HG03095 (cell line): ENCODE measurements around the gene TMEM184A.
A peak's percentile ranks its signal among the peaks of the same experiment; 100 is the strongest.

Experiments used
- ATAC-seq: cut with Tn5 transposase; IDR thresholded peaks from one replicate; pipeline ENCODE4 v1.9.1; 2021; ENCODE audit warnings: moderate library complexity; ENCODE audit not compliant: unreplicated experiment

Gene TMEM184A

DNA sequence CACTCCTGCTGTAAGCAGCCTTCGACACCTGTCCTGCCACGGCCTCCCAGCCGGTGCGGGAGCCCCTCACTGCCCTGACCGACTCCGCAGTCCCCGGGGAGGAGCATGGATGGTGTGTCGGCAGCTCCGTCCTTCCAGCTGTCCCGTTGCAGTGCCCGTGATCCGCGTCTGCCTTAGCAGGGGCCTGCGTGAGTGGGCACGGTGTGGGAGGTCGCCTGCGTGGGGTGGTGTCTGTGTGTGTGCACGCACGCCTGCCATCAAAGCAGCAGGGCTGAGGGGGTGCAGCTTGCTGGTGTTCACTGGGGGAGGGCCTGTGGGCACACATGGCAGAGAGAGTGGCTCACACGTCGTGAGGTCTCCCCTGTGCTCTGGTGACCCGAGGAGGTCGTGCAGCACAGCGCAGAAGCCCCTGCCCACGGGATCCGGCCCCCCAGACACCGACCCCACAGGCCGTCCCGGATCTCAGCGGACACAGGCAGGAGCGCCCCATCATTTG is 15.2 kb downstream of the TMEM184A start:
- no peak for ATAC-seq

GRCh38 chr7:1539882-1540775 is 15.9 kb downstream of the TMEM184A start:
- ATAC-seq = no peak

GRCh38 chr7:1539181-1539881 is 16.7 kb downstream of the TMEM184A start:
- ATAC-seq = no peak

DNA sequence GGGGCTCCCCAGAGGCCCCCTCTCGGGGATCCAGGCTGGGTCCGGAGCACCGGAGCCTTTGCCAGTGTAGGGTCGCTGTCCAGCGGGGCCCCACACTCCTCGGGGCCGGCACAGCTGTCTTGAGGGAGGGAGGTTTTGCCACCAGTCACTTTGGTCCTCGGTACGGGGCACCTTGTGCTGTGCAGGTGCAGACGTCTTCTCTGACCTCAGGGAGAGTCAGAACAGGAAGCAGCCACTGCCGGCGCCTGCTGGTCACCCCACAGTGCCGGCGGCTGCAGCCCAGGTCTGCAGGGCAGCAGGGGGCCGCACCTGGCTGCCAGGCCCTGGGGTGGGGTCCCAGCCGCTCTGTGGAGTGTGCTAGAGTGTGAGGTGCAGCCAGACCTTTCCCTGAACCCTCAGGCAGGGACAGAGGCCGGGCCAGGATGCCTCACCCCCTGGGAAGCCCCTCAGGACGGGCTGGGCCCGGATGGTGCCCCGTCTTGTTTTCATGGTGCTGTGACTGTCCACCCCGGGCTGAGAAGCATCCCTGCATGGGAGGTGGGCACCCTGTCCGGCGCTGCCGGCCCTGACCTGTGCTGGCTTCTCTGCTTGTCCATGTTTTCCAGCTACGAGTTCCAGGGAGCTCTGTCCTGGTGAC is 17.3 kb downstream of the TMEM184A start:
- no peak for ATAC-seq

DNA sequence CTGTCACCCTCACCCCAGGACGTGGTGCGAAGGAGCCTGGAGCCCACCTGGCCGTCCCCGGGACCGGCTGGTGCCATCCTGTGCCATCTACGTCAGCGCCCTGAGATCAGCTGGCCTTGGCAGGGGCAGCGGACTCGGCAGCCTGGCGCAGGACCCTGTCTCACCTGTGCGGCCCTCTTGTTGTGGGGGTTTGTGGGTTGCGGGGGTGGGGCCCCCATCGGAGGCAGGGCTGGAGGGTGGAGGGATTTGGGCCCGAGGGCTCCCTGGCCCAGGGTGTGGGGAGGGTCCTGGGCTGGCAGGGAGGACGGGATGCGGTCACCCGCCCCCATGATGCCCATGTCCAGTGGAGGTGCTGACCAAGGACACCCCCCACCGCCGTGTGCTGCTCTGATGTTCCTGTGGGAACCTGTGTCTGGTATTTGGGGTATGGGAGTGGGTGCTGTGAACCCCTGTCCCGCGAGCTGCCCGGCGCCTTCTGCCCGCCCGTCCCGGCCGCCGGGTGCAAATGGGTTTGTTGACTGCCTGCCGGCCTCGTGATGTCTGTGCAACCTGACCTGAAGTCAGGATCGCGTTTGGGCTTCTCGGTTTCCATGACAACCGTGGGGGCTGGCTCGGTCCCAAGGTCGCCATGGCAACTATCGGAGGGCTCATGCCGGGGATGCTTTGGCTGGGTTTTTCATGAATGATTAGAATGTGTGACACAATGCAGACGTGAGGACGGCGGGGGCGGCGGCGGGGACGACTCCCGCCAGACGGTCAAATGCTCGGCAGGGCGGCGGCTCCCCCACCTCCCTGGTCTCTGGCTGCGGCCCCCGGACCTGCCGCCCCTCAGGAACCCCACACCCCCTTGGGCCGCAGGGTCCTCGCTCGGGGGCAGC is 18.2 kb downstream of the TMEM184A start:
- ATAC-seq = no peak

GRCh38 chr7:1536743-1537534 is 19.1 kb downstream of the TMEM184A start:
- no peak for ATAC-seq

DNA sequence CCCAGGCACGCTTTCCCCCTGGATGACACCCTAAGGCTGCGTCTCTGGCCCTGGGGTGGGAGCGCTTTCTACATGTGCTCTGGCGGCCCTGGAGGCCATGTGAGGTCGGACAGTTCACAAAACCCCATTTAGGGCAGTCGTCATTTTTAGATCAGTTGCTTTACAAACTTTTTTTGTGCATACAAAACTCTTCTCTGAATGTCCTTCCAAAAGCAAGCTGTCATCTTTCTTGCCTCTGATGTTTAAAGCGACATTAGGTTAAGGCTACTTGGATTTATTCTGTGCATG is 19.6 kb downstream of the TMEM184A start:
- no peak for ATAC-seq

DNA sequence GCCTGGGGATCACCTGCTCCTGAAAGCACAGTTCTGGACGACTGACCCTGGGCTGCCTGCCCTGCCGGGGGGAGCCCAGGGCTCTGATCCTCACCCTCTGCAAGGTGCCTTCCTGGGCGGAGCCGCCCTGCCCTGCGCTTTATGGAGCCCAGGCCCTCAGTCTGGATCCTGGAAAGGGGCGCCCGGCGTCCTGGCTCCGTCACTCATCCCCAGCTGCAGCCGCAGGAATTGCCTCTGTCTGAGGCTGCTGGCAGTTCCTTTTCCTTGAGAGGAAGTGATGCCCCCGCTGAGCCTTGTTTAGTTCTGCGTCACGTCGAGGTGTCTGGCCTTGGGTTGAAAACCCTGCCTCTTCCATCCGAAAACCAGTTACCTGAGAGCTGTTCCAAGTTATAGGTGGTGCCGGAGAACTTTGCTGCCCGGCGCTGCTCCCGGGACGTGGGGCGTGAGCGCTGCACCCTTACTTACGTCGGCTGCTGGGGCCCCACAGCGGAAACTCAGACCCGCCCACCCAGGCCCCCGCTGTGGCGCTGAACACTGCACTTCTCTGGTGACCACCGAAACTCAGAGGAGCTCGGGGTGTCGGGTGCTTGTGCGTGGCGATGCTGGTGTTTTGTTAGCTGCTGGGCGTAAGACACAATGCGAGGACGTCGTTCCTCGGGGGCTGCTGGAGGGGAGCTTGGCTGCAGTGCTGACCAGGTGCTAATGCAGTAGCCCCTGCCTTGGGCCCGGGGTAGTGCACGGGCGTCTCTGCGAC is 20.1 kb downstream of the TMEM184A start:
- ATAC-seq = no peak

- ATAC-seq = no peak
Measured at GRCh38 chr7:1535100-1535458, 20.9 kb downstream of the TMEM184A start.

DNA sequence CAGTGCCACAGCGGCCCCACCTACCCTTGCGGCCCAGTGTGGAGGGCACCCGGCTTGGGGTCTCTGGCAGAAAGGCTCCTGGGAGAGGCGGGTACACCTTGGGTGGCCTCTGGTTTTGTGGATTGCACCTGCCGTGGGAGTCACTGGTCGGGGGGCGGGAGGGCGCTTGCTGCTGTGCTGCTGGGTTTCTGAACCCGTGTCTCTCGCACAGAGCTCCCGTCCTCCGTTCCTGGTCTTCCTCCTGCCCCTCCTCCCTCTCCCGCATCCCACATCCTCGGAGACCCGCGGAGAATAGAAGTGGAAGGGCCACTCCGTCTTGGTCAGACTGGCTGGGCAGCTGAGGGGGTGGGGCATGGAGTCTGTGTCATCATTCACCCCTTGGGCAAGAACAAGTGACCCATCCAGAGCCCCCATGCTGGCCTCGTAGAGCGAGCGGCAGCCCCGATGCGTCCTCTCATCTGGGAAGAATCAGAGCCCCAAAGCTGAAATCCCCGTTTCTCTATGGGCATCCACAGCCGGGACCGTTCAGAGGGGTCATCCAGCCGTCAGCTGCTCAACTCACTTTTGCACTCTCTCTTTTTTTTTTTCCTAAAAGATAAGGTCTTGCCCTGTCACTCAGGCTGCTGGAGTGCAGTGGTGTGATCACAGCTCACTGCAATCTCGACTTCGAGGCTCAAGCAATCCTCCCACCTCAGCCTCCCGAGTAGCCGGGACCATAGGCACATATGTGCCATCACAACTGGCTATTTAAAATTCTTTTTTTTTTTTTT is 21.5 kb downstream of the TMEM184A start:
- no peak for ATAC-seq

DNA sequence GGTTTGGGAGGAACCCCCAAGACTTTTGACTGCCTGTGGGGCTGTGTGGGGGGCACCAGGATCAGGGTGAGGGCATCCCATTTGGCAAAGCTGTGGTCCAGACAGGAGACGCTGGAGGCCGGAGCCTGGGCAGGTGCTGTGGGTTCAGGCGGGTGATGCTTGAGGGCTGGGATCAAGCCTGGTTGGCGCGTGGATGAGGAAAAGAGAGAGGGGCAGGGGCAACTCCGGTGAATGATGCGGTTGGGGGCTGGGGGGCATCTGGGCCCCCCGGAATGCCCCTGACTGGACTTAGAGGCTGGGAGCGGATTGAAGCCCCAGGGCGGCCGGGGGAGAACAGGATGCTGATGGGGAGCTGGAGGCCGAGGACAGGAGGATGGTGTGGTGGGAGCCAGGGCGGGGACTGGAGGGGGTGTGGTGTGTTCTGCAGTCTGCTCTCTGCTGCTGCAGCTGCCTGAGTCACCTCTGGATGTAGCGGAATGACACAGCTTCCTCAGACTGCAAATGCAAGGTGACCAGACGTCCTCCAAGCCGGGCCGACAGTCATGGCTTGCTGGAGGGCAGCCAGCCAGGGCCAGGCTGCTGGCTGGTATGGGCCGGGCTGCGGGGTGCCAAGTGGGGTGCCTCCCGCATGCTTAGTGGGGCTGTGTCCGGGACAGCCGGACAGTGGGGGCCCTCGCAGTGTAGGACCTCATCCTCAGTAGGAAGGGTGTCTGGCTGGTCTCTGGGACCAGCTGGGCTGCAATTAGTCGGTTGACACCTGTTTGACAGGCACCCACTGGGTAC is 22.3 kb downstream of the TMEM184A start:
- ATAC-seq = no peak

DNA sequence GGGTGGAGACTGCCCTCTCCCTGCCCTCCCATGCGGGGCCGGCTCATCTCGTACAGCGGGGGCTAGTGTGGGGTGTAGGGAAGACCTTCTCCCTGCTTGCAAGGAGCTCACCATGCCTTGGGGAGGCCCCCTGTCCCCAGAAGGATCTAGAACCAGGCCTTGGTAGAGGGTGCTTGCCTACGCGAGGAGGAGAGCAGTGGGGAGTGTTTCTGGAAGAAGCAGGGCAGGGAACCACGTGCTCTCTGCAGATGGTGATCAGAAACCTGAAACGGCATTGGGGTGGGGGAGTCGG is 22.8 kb downstream of the TMEM184A start:
- ATAC-seq = no peak

- no peak for ATAC-seq
Measured at GRCh38 chr7:1532456-1533254, 23.4 kb downstream of the TMEM184A start.

- ATAC-seq = no peak
Measured at GRCh38 chr7:1531979-1532455, 24.0 kb downstream of the TMEM184A start.

GRCh38 chr7:1531263-1531978 is 24.6 kb downstream of the TMEM184A start:
- ATAC-seq = peak; percentile 21

- ATAC-seq = peak; percentile 20
Measured at GRCh38 chr7:1530946-1531262, 25.1 kb downstream of the TMEM184A start.
